Dendritic cell treated with granulocyte-macrophage colony-stimulating factor and Interleukin-4, amounts not matched to agents 40 ng/mL and 50 ng/mL, for 4 days (primary cell): ENCODE data around the gene NELL1.

Experiments
- H3K27ac Mint-ChIP-seq: one replicate; pipeline ENCODE4 v1.8.0; 2022; ENCODE audit warnings: mild to moderate bottlenecking, mixed read lengths
- H3K27me3 Mint-ChIP-seq: one replicate; pipeline ENCODE4 v1.8.0; 2022; ENCODE audit warnings: mild to moderate bottlenecking, mixed read lengths
- H3K36me3 Mint-ChIP-seq: one replicate; pipeline ENCODE4 v1.8.0; 2022; ENCODE audit warnings: low read depth, mixed read lengths
- H3K4me1 Mint-ChIP-seq: one replicate; pipeline ENCODE4 v1.8.0; 2022; ENCODE audit warnings: low read depth, mixed read lengths
- H3K4me3 Mint-ChIP-seq: one replicate; pipeline ENCODE4 v1.8.0; 2022; ENCODE audit warnings: mild to moderate bottlenecking, moderate library complexity, mixed read lengths
- H3K9me3 Mint-ChIP-seq: one replicate; pipeline ENCODE4 v1.8.0; 2022; ENCODE audit warnings: mixed read lengths
- intact Hi-C: fragments of 100-400 bp; cut with micrococcal nuclease; formaldehyde crosslinking; loops from one replicate; pipeline ENCODE4 v1.15.0; 2022

Gene NELL1

DNA sequence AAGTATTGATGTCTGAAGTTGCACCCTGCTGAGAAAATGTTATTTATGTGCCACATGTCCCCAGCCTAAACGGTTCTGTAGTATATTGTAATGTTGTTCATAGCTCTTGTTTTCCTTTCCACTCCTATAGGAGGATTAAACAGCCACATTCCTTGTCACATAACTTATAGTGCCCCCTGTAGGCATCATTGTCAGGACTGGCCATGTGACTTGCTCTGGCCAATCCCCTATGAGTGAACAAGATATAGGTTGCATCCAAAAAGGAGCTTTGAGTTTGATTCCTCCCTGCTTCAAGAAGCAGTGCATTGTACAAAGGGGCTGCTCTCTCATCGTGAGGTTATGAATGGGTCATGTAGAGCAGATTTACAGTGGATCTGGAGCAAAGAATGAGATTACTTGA lies 805.9 kb downstream of the NELL1 start:
- Mint-ChIP-seq H3K4me3 (no peak overlapping the region), H3K27me3 (peaks cover 7% of the 10 kb centered on the region), H3K4me1 (peaks cover 4% of the 10 kb centered on the region), H3K36me3 (no peaks in the 10 kb centered on the region), H3K9me3 (no peaks in the 10 kb centered on the region), H3K27ac (no peak overlapping the region)
- intact Hi-C loops, result no loop called here

GRCh38 chr11:21476588-21476987 lies 807.2 kb downstream of the NELL1 start:
- Mint-ChIP-seq H3K4me3 (no peak overlapping the region), H3K36me3 (no peaks in the 10 kb centered on the region), H3K27ac (no peak overlapping the region), H3K9me3 (no peaks in the 10 kb centered on the region), H3K27me3 (peaks cover 3% of the 10 kb centered on the region), H3K4me1 (peaks cover 4% of the 10 kb centered on the region)
- intact Hi-C loops, result no loop called here

DNA sequence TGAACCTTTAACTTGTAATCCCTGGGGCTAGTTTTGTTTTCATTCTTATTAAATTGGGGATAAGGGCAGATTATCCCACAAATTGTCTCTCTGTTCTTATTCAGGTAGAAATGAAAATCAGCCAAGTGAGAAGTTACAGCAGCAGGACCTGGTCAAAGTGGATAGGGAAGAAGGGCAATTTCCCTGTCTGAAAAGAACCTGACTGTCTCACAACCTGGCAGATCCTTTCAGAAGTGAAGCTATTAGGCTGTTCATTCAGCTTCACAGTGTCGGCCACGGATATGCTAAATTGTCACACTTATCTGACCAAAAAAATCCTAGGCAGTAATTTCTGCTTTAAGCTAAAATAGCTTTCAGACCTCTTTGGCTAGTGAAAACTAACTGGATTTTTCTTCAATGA lies 810.9 kb downstream of the NELL1 start:
- no peaks in the 10 kb centered on the region for H3K36me3 Mint-ChIP-seq
- intact Hi-C loops, result loop anchor here (10.0 kb wide), 1 partner anchor 655 kb away; no protein-coding TSS in a partner anchor
- no peaks in the 10 kb centered on the region for H3K4me1 Mint-ChIP-seq
- H3K4me3 Mint-ChIP-seq, result no peak overlapping the region
- no peak overlapping the region for H3K27ac Mint-ChIP-seq
- H3K9me3 Mint-ChIP-seq, result no peaks in the 10 kb centered on the region
- peaks cover 3% of the 10 kb centered on the region for H3K27me3 Mint-ChIP-seq

DNA sequence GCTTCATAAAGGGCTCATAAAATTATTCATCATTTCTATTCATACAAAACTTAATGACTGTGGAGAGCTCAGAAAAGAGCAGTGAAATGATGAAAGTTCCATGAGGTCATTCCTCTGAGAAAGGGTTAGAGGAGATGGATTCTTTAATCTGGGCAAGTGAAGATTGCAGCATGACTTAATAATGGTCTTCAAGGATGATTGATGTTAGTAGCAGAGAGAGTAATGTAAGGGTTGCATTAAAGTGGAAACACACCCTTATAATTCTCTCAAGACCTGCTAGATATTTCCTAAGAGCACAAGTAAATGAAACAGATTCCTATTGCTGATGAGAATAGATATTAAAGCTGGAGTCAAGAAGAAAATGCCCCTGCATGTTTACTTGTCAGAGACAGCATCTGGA lies 811.9 kb downstream of the NELL1 start:
- intact Hi-C loops, result loop anchor here (10.0 kb wide), 1 partner anchor 654 kb away; no protein-coding TSS in a partner anchor
- Mint-ChIP-seq H3K4me1 (no peaks in the 10 kb centered on the region), H3K4me3 (no peak overlapping the region), H3K27me3 (peaks cover 3% of the 10 kb centered on the region), H3K36me3 (no peaks in the 10 kb centered on the region), H3K27ac (no peak overlapping the region), H3K9me3 (no peaks in the 10 kb centered on the region)

GRCh38 chr11:21484039-21484438 lies 814.7 kb downstream of the NELL1 start:
- intact Hi-C loops, result loop anchor here (10.0 kb wide), 1 partner anchor 651 kb away; no protein-coding TSS in a partner anchor
- Mint-ChIP-seq H3K9me3 (no peaks in the 10 kb centered on the region), H3K27ac (no peak overlapping the region), H3K4me3 (no peak overlapping the region), H3K27me3 (peaks cover 2% of the 10 kb centered on the region), H3K36me3 (no peaks in the 10 kb centered on the region), H3K4me1 (peaks cover 7% of the 10 kb centered on the region)

- Mint-ChIP-seq H3K4me1 (peaks cover 16% of the 10 kb centered on the region), H3K9me3 (no peaks in the 10 kb centered on the region), H3K27me3 (peaks cover 2% of the 10 kb centered on the region), H3K36me3 (no peaks in the 10 kb centered on the region), H3K4me3 (no peak overlapping the region), H3K27ac (no peak overlapping the region)
- intact Hi-C loops, result loop anchor here (10.0 kb wide), 1 partner anchor 650 kb away; no protein-coding TSS in a partner anchor
Measured at GRCh38 chr11:21485006-21485405, 815.6 kb downstream of the NELL1 start.

- H3K4me3 Mint-ChIP-seq, result no peak overlapping the region
- H3K4me1 Mint-ChIP-seq, result peaks cover 17% of the 10 kb centered on the region
- intact Hi-C loops, result loop anchor here (10.0 kb wide), 1 partner anchor 649 kb away; no protein-coding TSS in a partner anchor
- H3K9me3 Mint-ChIP-seq, result no peaks in the 10 kb centered on the region
- H3K36me3 Mint-ChIP-seq, result no peaks in the 10 kb centered on the region
- H3K27ac Mint-ChIP-seq, result no peak overlapping the region
- H3K27me3 Mint-ChIP-seq, result peaks cover 2% of the 10 kb centered on the region
Measured at GRCh38 chr11:21485426-21485825, 816.0 kb downstream of the NELL1 start.

- intact Hi-C loops, result loop anchor here (10.0 kb wide), 1 partner anchor 645 kb away; no protein-coding TSS in a partner anchor
- Mint-ChIP-seq H3K27me3 (peaks cover 3% of the 10 kb centered on the region), H3K36me3 (no peaks in the 10 kb centered on the region), H3K4me3 (no peak overlapping the region), H3K9me3 (no peaks in the 10 kb centered on the region), H3K4me1 (peaks cover 26% of the 10 kb centered on the region), H3K27ac (no peak overlapping the region)
Measured at GRCh38 chr11:21489416-21490115, 820.2 kb downstream of the NELL1 start.

DNA sequence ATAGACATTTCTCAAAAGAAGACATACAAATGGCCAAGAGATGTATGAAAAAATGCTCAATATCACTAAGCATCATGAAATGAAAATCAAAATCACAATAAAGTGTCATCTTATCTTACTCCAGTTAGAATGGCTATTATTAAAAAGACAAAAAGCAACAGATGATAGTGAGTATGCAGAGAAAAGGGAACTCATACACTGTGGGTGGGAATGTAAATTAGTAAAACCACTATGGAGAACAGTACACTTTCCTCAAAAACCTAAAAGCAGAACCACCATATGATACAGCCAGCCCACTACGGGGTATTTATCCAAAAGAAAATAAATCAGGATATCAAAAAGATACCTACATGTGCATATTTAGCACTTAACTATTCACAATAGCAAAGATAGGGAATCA lies 823.5 kb downstream of the NELL1 start:
- Mint-ChIP-seq H3K36me3 (no peaks in the 10 kb centered on the region), H3K4me1 (peaks cover 26% of the 10 kb centered on the region), H3K27ac (no peak overlapping the region), H3K4me3 (no peak overlapping the region), H3K9me3 (no peaks in the 10 kb centered on the region), H3K27me3 (peaks cover 1% of the 10 kb centered on the region)
- intact Hi-C loops, result no loop called here

DNA sequence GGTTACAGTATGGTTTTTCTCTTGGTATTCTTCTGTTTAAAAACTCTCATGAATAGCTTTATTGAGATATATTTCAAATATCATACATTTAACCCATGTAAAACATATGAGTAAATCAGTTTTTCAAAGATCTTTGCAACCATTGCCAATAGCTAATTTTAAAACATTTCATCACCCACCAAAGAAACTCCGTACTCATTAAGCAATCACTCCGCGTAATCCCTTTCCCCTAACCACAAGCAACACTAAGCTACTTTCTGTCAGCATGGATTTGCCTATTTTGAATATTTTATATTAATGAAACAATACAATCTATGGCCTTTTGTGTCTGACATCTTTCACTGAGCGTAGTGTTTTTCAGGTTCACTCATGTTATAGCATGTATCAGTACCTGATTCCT lies 825.6 kb downstream of the NELL1 start:
- Mint-ChIP-seq H3K9me3 (no peaks in the 10 kb centered on the region), H3K27ac (no peak overlapping the region), H3K4me3 (no peak overlapping the region), H3K36me3 (no peaks in the 10 kb centered on the region), H3K4me1 (peaks cover 11% of the 10 kb centered on the region), H3K27me3 (peaks cover 1% of the 10 kb centered on the region)
- intact Hi-C loops, result no loop called here

GRCh38 chr11:21495879-21496278 lies 826.5 kb downstream of the NELL1 start:
- Mint-ChIP-seq H3K4me1 (peaks cover 10% of the 10 kb centered on the region), H3K9me3 (no peaks in the 10 kb centered on the region), H3K27ac (no peak overlapping the region), H3K36me3 (no peaks in the 10 kb centered on the region), H3K27me3 (no peaks in the 10 kb centered on the region), H3K4me3 (no peak overlapping the region)
- intact Hi-C loops, result no loop called here

- no peaks in the 10 kb centered on the region for H3K9me3 Mint-ChIP-seq
- H3K27me3 Mint-ChIP-seq, result peaks cover 2% of the 10 kb centered on the region
- no peaks in the 10 kb centered on the region for H3K36me3 Mint-ChIP-seq
- no peak overlapping the region for H3K27ac Mint-ChIP-seq
- no peaks in the 10 kb centered on the region for H3K4me1 Mint-ChIP-seq
- intact Hi-C loops, result no loop called here
- H3K4me3 Mint-ChIP-seq, result no peak overlapping the region
Measured at GRCh38 chr11:21501245-21501644, 831.9 kb downstream of the NELL1 start.

DNA sequence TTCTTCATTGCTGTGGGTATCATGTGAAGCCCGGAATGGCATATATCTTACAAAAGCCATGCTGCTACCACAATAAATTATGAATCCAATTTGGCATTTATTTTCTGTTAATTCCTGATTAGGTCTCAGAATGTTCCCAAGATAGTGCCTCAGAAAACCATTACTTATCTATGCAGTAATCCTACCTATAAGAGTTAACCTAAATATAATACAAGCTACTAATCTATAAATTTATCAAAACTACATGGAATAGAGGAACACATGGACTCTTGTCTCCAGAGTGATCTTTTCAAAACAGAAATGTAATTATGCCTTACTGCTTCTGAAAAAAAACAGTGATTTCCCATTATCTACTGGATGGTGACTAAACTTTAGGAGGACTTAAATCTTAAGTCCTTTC lies 835.7 kb downstream of the NELL1 start:
- H3K36me3 Mint-ChIP-seq, result no peaks in the 10 kb centered on the region
- no peaks in the 10 kb centered on the region for H3K9me3 Mint-ChIP-seq
- no peak overlapping the region for H3K4me3 Mint-ChIP-seq
- no peaks in the 10 kb centered on the region for H3K4me1 Mint-ChIP-seq
- no peak overlapping the region for H3K27ac Mint-ChIP-seq
- intact Hi-C loops, result no loop called here
- peaks cover 2% of the 10 kb centered on the region for H3K27me3 Mint-ChIP-seq

DNA sequence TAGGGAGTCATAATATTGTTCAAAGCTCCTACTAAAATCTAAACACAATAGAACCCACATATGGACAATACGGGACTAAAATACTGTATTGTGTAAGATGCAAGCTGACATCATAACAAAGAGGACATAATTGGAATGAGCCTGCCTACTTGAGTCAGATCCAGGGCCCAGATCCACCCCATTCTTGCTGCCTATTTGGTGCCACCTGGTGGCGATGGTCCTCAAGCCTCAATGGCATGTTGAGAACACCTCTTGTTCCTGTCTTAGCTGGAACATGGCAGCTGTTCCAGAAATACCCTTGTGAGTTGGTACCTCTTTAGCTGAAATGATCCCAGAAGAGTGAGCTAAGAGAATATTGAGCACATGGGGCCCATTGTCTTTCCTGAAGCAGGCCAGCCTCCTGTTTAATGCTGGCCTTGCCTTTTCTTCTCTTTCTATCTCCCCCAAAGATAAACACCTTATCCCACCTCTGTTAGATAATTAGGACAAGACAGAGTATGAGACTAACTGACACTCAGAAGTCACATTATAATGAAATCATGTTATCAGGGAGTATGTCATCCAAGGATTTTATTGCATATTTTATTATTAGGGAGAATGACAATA lies 842.6 kb downstream of the NELL1 start:
- intact Hi-C loops, result loop anchor here (1.0 to 5.0 kb wide), 2 partner anchors 370 to 864 kb away; no protein-coding TSS in a partner anchor
- Mint-ChIP-seq H3K9me3 (no peaks in the 10 kb centered on the region), H3K4me1 (no peaks in the 10 kb centered on the region), H3K27ac (no peak overlapping the region), H3K27me3 (no peaks in the 10 kb centered on the region), H3K36me3 (no peaks in the 10 kb centered on the region), H3K4me3 (no peak overlapping the region)
